ENCODE results near the gene SLC2A10.

SLC2A10 gene

GRCh38 chr20:46701986-46702385 is 7.5 kb upstream of the SLC2A10 start:
- TF ChIP-seq ZFP30 (CRISPR knock-in tag; IDR thresholded peaks at IDR 0.05) (no peak), CSDC2 (CRISPR knock-in tag; IDR thresholded peaks at IDR 0.05) (no peak), OSR1 (CRISPR knock-in tag; IDR thresholded peaks at IDR 0.05) (no peak), TOX (CRISPR knock-in tag; IDR thresholded peaks at IDR 0.05; ENCODE audit: borderline replicate concordance) (no peak), ZFP3 (CRISPR knock-in tag; IDR thresholded peaks at IDR 0.05) (no peak), ARNTL (CRISPR knock-in tag; IDR thresholded peaks at IDR 0.05; ENCODE audit: borderline replicate concordance, low read depth) (no peak), ZC3H10 (CRISPR knock-in tag; IDR thresholded peaks at IDR 0.05) (no peak), CSRNP3 (CRISPR knock-in tag; IDR thresholded peaks at IDR 0.05) (no peak), BACH2 (CRISPR knock-in tag; IDR thresholded peaks at IDR 0.05; ENCODE audit: borderline replicate concordance) (no peak), ZNF565 (CRISPR knock-in tag; conservative IDR thresholded peaks at IDR 0.05; ENCODE audit: low read depth) (no peak), ISL1 (CRISPR knock-in tag; IDR thresholded peaks at IDR 0.05) (no peak), RARB (CRISPR knock-in tag; IDR thresholded peaks at IDR 0.05) (no peak), TCF4 (CRISPR knock-in tag; IDR thresholded peaks at IDR 0.05; ENCODE audit: borderline replicate concordance) (no peak), PATZ1 (CRISPR knock-in tag; IDR thresholded peaks at IDR 0.05; ENCODE audit: borderline replicate concordance) (no peak), SNAI2 (CRISPR knock-in tag; IDR thresholded peaks at IDR 0.05) (no peak), ESRRG (CRISPR knock-in tag; IDR thresholded peaks at IDR 0.05) (no peak)
- TF ChIP-seq, protein P1, sequence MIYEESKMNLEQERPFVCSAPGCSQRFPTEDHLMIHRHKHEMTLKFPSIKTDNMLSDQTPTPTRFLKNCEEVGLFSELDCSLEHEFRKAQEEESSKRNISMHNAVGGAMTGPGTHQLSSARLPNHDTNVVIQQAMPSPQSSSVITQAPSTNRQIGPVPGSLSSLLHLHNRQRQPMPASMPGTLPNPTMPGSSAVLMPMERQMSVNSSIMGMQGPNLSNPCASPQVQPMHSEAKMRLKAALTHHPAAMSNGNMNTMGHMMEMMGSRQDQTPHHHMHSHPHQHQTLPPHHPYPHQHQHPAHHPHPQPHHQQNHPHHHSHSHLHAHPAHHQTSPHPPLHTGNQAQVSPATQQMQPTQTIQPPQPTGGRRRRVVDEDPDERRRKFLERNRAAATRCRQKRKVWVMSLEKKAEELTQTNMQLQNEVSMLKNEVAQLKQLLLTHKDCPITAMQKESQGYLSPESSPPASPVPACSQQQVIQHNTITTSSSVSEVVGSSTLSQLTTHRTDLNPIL (CRISPR knock-in tag; IDR thresholded peaks at IDR 0.05; ENCODE audit: low read depth): no peak
- ATAC-seq: no peak

GRCh38 chr20:46702447-46703203 is 6.8 kb upstream of the SLC2A10 start:
- no peak for ATAC-seq
- TF ChIP-seq ZNF565 (CRISPR knock-in tag; conservative IDR thresholded peaks at IDR 0.05; ENCODE audit: low read depth): no peak
- TF ChIP-seq CSRNP3 (CRISPR knock-in tag; IDR thresholded peaks at IDR 0.05): no peak
- no peak for TF ChIP-seq TCF4 (CRISPR knock-in tag; IDR thresholded peaks at IDR 0.05; ENCODE audit: borderline replicate concordance)
- TF ChIP-seq BACH2 (CRISPR knock-in tag; IDR thresholded peaks at IDR 0.05; ENCODE audit: borderline replicate concordance): no peak
- no peak for TF ChIP-seq ISL1 (CRISPR knock-in tag; IDR thresholded peaks at IDR 0.05)
- TF ChIP-seq, protein P2, sequence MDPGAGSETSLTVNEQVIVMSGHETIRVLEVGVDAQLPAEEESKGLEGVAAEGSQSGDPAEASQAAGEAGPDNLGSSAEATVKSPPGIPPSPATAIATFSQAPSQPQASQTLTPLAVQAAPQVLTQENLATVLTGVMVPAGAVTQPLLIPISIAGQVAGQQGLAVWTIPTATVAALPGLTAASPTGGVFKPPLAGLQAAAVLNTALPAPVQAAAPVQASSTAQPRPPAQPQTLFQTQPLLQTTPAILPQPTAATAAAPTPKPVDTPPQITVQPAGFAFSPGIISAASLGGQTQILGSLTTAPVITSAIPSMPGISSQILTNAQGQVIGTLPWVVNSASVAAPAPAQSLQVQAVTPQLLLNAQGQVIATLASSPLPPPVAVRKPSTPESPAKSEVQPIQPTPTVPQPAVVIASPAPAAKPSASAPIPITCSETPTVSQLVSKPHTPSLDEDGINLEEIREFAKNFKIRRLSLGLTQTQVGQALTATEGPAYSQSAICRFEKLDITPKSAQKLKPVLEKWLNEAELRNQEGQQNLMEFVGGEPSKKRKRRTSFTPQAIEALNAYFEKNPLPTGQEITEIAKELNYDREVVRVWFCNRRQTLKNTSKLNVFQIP (CRISPR knock-in tag; IDR thresholded peaks at IDR 0.05; ENCODE audit: borderline replicate concordance, low read depth): no peak
- TF ChIP-seq, protein P3, sequence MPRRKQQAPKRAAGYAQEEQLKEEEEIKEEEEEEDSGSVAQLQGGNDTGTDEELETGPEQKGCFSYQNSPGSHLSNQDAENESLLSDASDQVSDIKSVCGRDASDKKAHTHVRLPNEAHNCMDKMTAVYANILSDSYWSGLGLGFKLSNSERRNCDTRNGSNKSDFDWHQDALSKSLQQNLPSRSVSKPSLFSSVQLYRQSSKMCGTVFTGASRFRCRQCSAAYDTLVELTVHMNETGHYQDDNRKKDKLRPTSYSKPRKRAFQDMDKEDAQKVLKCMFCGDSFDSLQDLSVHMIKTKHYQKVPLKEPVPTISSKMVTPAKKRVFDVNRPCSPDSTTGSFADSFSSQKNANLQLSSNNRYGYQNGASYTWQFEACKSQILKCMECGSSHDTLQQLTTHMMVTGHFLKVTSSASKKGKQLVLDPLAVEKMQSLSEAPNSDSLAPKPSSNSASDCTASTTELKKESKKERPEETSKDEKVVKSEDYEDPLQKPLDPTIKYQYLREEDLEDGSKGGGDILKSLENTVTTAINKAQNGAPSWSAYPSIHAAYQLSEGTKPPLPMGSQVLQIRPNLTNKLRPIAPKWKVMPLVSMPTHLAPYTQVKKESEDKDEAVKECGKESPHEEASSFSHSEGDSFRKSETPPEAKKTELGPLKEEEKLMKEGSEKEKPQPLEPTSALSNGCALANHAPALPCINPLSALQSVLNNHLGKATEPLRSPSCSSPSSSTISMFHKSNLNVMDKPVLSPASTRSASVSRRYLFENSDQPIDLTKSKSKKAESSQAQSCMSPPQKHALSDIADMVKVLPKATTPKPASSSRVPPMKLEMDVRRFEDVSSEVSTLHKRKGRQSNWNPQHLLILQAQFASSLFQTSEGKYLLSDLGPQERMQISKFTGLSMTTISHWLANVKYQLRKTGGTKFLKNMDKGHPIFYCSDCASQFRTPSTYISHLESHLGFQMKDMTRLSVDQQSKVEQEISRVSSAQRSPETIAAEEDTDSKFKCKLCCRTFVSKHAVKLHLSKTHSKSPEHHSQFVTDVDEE (CRISPR knock-in tag; IDR thresholded peaks at IDR 0.05): no peak
- TF ChIP-seq ZNF8 (CRISPR knock-in tag; IDR thresholded peaks at IDR 0.05): no peak
- TF ChIP-seq PPARA (CRISPR knock-in tag; IDR thresholded peaks at IDR 0.05; ENCODE audit: borderline replicate concordance): no peak
- TF ChIP-seq ZFP30 (CRISPR knock-in tag; IDR thresholded peaks at IDR 0.05): no peak
- TF ChIP-seq GLIS3 (CRISPR knock-in tag; IDR thresholded peaks at IDR 0.05): no peak
- TF ChIP-seq OSR1 (CRISPR knock-in tag; IDR thresholded peaks at IDR 0.05): no peak
- TF ChIP-seq ZNF70 (CRISPR knock-in tag; IDR thresholded peaks at IDR 0.05): no peak
- TF ChIP-seq ZFP3 (CRISPR knock-in tag; IDR thresholded peaks at IDR 0.05): no peak
- no peak for TF ChIP-seq RARB (CRISPR knock-in tag; IDR thresholded peaks at IDR 0.05)

Measured in SK-N-SH treated with all-trans-retinoic acid at 6 μM for 48 hours (cell line).